ENCODE measurements around the gene GJA3.

Gene GJA3

DNA sequence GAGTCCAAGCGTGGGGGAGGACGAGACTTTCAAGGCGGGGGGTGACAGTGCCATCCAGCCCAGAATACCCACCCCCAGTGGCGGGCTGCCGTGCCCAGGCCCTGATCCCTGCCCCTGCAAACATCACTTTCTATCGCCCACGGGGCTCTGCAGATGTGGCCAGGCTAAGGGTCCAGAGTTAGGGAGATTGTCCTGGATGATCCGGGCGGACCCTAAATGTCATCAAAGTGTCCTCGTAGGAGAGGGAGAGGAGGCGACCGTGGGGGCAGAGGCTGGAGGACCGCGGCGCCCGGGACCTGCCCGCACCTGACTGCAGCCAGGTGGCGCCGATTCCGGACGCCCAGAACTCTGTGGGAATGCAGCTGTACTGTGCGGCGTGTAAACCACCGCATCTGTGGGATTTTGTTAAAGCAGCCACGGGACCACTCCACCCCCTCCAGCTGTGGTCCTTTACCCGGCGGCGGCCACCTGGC lies 32.4 kb downstream of the GJA3 start:
- DNase-seq (ENCODE audit: low read depth in 2 of 2): no peak

DNA sequence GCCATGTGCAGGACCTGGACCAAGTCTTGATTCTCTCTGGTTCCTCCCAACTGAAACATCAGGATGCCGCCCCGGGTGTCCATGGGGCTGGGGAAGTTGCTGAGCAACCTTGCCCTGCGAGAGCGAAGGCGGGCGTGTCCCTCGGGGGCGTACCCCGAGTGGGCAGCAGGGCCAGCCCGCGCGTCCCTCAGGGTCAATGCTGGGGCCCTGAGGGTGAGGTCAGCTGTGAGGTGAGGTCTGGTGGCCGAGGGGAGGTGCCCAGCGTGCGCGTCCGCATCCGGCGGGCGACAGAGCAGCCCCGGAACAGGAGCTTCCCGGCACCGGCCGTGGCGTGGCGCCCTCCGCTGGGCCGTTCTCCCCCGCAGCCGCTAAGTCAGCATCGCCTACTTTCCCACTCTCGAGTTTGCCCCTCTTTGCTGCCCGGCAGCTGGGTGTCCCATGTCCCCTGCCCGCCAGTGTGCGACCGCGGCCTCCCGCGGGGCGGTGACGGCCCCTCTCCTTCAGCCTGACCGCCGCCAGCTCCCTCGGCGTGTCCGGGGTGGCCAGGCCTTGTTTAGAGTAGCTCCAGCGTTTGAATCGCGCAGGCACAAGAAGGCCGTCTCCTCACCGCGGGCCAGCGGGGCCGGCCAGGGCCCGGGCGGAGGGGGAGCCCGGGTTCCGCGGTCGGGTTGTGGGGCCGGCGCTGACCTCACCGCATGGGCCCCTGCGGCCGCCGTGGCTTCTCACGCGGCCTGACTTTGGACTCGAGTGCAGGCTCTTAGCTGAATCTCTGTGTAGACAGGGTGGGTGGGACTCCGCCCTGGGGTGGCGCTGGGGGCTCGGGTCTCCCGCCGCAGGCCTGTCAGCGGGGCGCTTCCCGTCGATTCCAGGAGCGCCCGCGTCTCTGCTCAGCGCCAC lies 33.0 kb downstream of the GJA3 start:
- DNase-seq (ENCODE audit: low read depth in 2 of 2): peak in 1 of 2 donors; percentile 12

GRCh38 chr13:20127262-20127561 lies 33.6 kb downstream of the GJA3 start:
- no peak for DNase-seq (ENCODE audit: low read depth in 2 of 2)

GRCh38 chr13:20126541-20127261 lies 34.2 kb downstream of the GJA3 start:
- DNase-seq (ENCODE audit: low read depth in 2 of 2): no peak

DNA sequence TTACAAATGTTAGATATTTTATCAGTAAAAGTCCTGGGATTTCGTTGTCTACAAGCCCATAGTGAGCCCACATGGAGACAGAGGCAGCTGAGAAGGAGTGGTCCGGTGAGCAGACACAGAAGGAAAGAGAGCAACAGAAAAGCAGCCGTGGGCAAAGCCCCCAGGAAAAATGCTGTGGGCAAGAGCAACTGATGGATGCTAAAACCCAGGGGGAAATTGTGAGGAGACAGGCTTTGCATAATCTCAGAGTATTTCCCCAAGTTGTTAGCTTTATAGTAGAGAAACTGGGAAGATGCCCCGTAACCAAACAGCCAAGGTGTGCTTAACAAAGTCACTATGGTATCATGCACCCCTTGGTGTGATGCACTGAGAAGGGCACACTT lies 35.1 kb downstream of the GJA3 start:
- no peak for DNase-seq (ENCODE audit: low read depth in 2 of 2)

- no peak for DNase-seq (ENCODE audit: low read depth in 2 of 2)
Observed at GRCh38 chr13:20125129-20125782, 35.6 kb downstream of the GJA3 start.

GRCh38 chr13:20124303-20124702 lies 36.5 kb downstream of the GJA3 start:
- DNase-seq (ENCODE audit: low read depth in 2 of 2): no peak

- no peak for DNase-seq (ENCODE audit: low read depth in 2 of 2)
Observed at GRCh38 chr13:20121159-20121525, 39.7 kb downstream of the GJA3 start.

GRCh38 chr13:20119960-20120359 lies 40.9 kb downstream of the GJA3 start:
- no peak for DNase-seq (ENCODE audit: low read depth in 2 of 2)

- no peak for DNase-seq (ENCODE audit: low read depth in 2 of 2)
Observed at GRCh38 chr13:20118268-20119140, 42.3 kb downstream of the GJA3 start.

DNA sequence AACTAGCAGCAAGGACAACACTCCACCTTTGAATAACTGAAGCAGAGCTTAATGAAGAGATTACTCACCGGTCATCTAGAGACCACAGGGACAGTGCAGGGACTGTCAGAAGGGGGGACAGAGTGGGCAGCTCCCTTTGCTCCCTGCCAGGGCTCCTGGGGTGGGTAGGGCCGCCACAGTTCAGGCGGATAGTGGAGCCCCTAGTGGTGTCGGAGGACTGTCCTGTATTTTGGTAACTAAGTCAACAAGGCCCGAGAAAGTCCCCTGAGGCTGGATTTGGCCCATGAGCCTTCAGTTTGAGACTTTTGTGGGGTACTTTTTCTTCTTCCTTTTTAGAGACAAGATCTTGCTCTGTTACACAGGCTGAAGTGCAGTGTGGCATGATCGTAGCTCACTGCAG lies 44.6 kb downstream of the GJA3 start:
- no peak for DNase-seq (ENCODE audit: low read depth in 2 of 2)

GRCh38 chr13:20114066-20114610 lies 46.7 kb downstream of the GJA3 start:
- no peak for DNase-seq (ENCODE audit: low read depth in 2 of 2)

- DNase-seq (ENCODE audit: low read depth in 2 of 2): no peak
Observed at GRCh38 chr13:20109037-20109436, 51.8 kb downstream of the GJA3 start.

DNA sequence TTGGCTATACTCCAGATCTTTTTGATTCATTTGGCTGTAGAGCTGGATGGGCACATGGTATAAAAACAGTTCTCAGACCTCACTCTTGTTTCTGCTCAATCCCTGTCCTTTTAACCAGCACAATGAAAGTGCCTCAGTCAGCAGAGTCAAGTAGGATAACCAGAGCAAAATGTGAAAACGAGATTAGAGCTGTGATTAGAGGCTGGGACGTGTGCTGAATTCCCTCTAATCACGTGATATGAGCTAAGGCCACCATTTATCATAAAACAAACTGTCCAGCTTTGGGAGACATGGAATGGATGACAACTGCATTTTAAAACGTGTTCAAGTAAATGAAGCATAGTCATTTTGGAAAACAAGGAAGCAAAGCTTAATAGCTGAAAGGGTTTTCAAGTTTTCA lies 54.1 kb downstream of the GJA3 start:
- no peak for DNase-seq (ENCODE audit: low read depth in 2 of 2)

DNA sequence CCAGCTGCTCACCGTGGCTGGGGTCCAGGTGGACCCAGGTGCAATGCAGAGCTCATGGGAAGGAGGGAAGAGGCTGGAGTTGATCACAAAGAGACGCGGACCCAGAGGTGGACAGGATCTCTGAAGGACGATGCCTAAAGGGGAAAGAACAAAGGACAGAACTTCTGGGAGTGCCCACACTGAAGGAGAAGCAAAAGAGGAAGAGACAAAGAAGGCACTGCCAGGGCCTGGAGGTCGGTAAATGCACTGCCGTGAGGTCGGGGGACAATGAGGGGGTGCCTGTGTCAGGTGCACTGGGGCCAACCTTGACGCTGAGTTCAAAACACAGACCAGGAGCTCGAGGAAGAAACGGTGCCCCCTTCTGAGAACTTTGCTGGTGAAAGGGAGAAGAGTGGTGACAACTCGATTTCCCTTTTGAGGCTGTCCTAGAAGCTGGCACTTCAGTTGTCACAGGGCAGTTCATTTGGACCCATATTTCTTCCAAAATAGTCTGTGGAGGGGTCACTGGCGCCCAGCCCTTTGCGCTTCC lies 55.6 kb downstream of the GJA3 start:
- DNase-seq (ENCODE audit: low read depth in 2 of 2): no peak

GRCh38 chr13:20102525-20103180 lies 58.2 kb downstream of the GJA3 start:
- no peak for DNase-seq (ENCODE audit: low read depth in 2 of 2)

DNA sequence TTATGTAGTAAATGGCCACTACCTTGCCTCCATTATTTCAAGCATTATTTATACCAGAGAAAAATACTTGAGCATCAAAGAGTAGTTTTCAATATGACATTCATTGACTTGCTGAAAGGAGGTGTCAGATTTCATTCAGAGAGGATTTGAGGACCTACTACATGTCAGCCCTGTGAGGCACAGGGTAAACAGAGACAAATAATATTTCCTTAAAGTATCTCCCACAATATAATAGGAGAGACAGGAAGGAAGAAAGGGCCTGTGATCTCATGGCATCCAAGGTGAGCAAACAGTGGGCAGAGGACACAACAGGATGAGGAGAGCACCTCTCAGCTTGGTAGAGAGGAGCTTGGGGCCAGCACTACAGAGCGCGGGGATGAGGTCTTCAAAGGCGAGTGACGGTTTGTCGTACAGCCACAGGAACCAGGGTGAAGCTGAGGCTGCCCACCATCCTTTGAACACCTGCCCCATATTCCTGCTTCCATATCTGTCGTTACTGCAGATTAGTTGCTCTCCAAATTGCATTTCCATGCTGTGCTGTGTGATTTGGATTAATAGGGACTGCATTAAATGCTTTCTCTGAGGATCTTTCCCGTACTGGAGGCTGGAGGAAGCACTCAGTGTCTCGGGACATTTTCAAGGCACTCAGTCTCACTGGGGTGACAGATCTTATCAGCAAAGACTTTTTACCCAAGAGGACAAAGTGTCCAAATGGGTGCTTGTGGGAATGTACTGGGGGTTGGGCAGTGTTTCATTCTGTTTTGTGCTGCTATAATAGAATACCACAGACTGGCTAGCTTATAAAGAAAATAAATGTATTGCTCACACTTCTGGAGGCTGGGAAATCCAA lies 59.2 kb downstream of the GJA3 start:
- no peak for DNase-seq (ENCODE audit: low read depth in 2 of 2)

DNA sequence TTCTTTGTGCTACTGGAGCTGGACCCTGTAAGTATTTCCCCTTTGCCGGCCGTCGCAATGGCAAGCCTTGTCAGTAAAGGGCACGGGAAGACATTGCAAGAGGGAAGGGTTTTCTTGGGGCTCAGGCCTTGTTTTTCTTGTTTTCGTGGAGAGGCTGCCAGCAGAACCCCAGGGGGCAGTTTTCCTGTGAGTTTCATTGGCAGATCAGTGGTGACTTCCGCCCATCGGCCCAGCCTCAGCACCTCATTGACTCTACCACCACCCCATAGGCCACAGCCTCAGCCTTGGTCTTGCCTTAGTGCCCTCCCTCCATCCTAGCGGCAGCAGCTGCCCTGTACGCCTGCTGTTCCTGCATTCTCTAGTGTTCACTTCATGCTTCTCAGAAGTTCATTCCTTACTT lies 61.5 kb downstream of the GJA3 start:
- DNase-seq (ENCODE audit: low read depth in 2 of 2): no peak

GRCh38 chr13:20093951-20094350 lies 66.9 kb downstream of the GJA3 start:
- DNase-seq (ENCODE audit: low read depth in 2 of 2): no peak

DNA sequence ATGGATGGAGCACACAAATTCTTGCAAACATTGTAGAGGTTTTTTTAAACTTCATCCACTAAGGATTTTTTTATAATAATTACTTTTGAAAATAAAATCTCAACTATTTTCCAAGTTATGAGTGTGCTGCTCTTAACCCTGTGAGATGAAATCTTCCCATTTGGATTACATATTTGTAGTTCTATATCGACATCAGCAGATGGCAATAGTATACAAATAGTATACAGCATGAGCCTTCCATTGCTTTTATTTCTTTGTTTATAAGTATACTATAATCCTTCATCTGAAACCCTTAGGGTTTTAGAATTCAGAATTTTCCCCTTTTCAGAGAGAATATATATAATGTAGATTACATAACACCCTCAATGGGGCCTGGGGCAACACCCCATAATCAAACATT lies 70.5 kb downstream of the GJA3 start:
- DNase-seq (ENCODE audit: low read depth in 2 of 2): no peak
